Ovary (tissue), 3 donors: Measurements from ENCODE around the gene CASP7.

ENCODE experiments used
- EP300 ChIP-seq: sonication (generic); formaldehyde crosslinking; IDR thresholded peaks from one replicate; pipeline ENCODE4 v1.6.1; 2017; ENCODE audit warnings: antibody characterized with exemption
- POLR2A ChIP-seq: fragments of 450-650 bp; IDR thresholded peaks from one replicate; pipeline ENCODE4 v1.6.1; 2017; ENCODE audit warnings: antibody characterized with exemption, mild to moderate bottlenecking, moderate library complexity
- TF ChIP-seq, protein P1 (sequence below), 3 donors: fragments of 450-650 bp in 2 of 3; fragments of 200-600 bp in 1 of 3; IDR thresholded peaks; one replicate each; pipeline versions ENCODE4 v1.5.1 to v1.8.0; 2016 to 2022; ENCODE audit warnings: antibody characterized with exemption in 3 of 3, mild to moderate bottlenecking in 1 of 3
- donor health status: DM: no; HTN: no; CAD: no.

DNA sequence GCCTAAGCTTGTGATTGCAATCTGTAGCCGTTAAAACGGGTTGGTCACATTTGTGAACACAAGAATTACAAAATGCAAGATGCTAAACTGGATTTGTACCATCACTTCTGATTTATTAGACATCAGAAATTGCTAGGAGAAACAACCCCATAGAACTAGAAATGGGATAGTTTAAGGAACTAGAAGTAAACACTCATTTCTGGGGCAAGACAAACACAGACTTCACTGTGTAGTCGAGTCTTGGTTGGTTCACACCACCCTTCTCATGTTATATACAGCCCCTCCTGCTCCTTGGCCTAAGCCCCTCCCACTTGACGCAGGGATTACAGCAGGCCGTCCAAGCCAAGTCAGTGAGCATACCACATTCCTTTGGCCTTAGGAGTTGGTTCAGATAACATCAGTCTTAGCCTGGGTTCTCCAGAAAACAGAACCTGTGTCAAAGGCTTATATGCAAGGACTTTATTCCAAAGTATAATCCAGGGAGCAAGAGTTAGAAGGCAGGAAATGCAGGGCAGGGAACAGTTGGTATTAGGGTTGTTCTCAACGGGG lies 13.8 kb upstream of the CASP7 start:
- TF ChIP-seq, protein P1, sequence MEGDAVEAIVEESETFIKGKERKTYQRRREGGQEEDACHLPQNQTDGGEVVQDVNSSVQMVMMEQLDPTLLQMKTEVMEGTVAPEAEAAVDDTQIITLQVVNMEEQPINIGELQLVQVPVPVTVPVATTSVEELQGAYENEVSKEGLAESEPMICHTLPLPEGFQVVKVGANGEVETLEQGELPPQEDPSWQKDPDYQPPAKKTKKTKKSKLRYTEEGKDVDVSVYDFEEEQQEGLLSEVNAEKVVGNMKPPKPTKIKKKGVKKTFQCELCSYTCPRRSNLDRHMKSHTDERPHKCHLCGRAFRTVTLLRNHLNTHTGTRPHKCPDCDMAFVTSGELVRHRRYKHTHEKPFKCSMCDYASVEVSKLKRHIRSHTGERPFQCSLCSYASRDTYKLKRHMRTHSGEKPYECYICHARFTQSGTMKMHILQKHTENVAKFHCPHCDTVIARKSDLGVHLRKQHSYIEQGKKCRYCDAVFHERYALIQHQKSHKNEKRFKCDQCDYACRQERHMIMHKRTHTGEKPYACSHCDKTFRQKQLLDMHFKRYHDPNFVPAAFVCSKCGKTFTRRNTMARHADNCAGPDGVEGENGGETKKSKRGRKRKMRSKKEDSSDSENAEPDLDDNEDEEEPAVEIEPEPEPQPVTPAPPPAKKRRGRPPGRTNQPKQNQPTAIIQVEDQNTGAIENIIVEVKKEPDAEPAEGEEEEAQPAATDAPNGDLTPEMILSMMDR (IDR thresholded peaks at IDR 0.05): no peak
- no peak for TF ChIP-seq POLR2A
- no peak for TF ChIP-seq EP300
